ENCODE results near the gene LNX2. TPM values are rescaled to one million over a fixed set of nuclear protein-coding genes. Genes with fewer than 3 reads are reported as not detected.

Gene LNX2
- total RNA-seq, 3 donors from 2014 or later: 5.9 to 19.3 (median 19.2) TPM

DNA sequence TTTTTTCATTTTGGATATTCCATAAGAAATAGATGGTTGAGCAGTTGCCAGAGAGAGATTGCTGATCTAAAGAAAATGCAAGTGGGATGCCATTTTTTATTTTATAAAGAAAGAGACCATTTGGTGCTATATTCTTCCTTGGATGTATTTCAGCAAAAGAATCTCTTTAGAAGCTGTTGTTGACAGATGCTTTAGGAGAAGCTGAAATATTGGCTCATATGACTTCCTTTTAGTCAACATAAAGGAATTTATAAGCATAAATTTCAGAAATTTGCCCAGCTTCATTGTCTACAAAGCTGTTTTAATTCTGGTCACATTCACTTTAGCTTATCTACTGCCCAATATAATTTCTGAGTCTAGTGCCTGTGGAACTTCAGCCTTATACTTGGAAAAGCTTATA lies 38.2 kb upstream of the LNX2 start:
- H3K27ac ChIP-seq: no peak overlapping the region
- TF ChIP-seq POLR2A (IDR thresholded peaks at IDR 0.05): no peak
- TF ChIP-seq POLR2AphosphoS5 (IDR thresholded peaks at IDR 0.05): no peak
- TF ChIP-seq CTCF (IDR thresholded peaks at IDR 0.05): no peak
- H3K4me3 ChIP-seq: no peak overlapping the region
- H3K36me3 ChIP-seq: no peaks in the 10 kb centered on the region
- no peaks in the 10 kb centered on the region for H3K4me1 ChIP-seq
- DNase-seq (ENCODE audit: low spot score in 2 of 2): no peak
- no peaks in the 10 kb centered on the region for H3K9me3 ChIP-seq
- intact Hi-C loops (cut with DNase I; ENCODE audit: low total_unique reads): no loop called here
- no peaks in the 10 kb centered on the region for H3K27me3 ChIP-seq

DNA sequence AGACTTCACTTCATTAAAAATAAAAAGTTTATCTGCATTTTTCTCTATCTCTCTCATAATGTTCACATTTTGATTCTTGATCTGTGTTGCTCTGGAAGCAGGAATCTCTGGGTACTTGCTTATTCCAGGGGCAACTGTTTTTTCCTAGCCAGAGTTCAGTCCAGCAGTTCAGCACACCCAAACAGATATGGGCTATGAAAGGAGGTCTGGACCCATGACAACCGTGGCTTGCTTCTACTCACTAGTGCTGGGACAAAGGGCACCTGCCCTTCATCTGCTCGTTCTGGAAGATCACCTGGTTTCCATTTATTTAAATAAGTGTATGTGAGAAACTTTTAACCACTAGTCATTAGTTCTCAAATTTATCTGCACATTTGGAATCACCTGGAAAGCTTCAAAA lies 37.4 kb upstream of the LNX2 start:
- Histone ChIP-seq H3K36me3 (no peaks in the 10 kb centered on the region), H3K27me3 (no peaks in the 10 kb centered on the region), H3K4me1 (no peaks in the 10 kb centered on the region), H3K9me3 (no peaks in the 10 kb centered on the region), H3K27ac (no peak overlapping the region), H3K4me3 (no peak overlapping the region)
- no peak for TF ChIP-seq POLR2AphosphoS5 (IDR thresholded peaks at IDR 0.05)
- no peak for TF ChIP-seq CTCF (IDR thresholded peaks at IDR 0.05)
- no peak for TF ChIP-seq POLR2A (IDR thresholded peaks at IDR 0.05)
- intact Hi-C loops (cut with DNase I; ENCODE audit: low total_unique reads): no loop called here
- DNase-seq (ENCODE audit: low spot score in 2 of 2): no peak

GRCh38 chr13:27654816-27655215 lies 34.5 kb upstream of the LNX2 start:
- Histone ChIP-seq H3K4me1 (no peaks in the 10 kb centered on the region), H3K27ac (no peak overlapping the region), H3K4me3 (no peak overlapping the region), H3K9me3 (peaks cover 0 to 10% of the 10 kb centered on the region in 2 donors), H3K27me3 (no peaks in the 10 kb centered on the region), H3K36me3 (peaks cover 3% of the 10 kb centered on the region)
- no peak for DNase-seq (ENCODE audit: low spot score in 2 of 2)
- TF ChIP-seq CTCF (IDR thresholded peaks at IDR 0.05): no peak
- TF ChIP-seq POLR2A (IDR thresholded peaks at IDR 0.05): no peak
- no peak for TF ChIP-seq POLR2AphosphoS5 (IDR thresholded peaks at IDR 0.05)
- intact Hi-C loops (cut with DNase I; ENCODE audit: low total_unique reads): no loop called here

DNA sequence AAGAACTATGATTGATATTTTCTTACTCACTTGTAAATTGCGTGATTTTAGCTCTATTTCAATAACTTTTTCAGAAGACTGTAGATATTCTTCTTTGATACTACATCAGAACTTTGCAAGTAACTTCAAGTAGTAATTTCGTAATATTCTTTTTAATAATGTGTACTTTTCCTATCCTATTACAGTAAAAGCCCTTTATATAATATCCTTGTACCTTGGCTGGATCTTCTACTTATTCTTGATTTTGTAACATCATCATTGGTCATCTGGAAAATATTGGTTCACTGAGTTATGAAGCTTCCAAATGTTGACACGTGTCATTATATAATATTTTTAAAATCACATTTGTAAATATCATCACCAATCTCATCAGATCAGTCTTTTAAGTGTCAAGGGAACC lies 33.7 kb upstream of the LNX2 start:
- peaks cover 0 to 10% of the 10 kb centered on the region in 2 donors for H3K9me3 ChIP-seq
- TF ChIP-seq CTCF (IDR thresholded peaks at IDR 0.05) (no peak), POLR2A (IDR thresholded peaks at IDR 0.05) (no peak), POLR2AphosphoS5 (IDR thresholded peaks at IDR 0.05) (no peak)
- no peaks in the 10 kb centered on the region for H3K27me3 ChIP-seq
- H3K4me1 ChIP-seq: no peaks in the 10 kb centered on the region
- no peak for DNase-seq (ENCODE audit: low spot score in 2 of 2)
- intact Hi-C loops (cut with DNase I; ENCODE audit: low total_unique reads): no loop called here
- H3K27ac ChIP-seq: no peak overlapping the region
- H3K4me3 ChIP-seq: no peak overlapping the region
- H3K36me3 ChIP-seq: peaks cover 6% of the 10 kb centered on the region

GRCh38 chr13:27650312-27650711 lies 30.0 kb upstream of the LNX2 start:
- H3K36me3 ChIP-seq: peaks cover 6% of the 10 kb centered on the region
- H3K4me3 ChIP-seq: no peak overlapping the region
- TF ChIP-seq POLR2AphosphoS5 (IDR thresholded peaks at IDR 0.05) (no peak), CTCF (IDR thresholded peaks at IDR 0.05) (no peak), POLR2A (IDR thresholded peaks at IDR 0.05) (no peak)
- H3K9me3 ChIP-seq: peaks cover 0 to 10% of the 10 kb centered on the region in 2 donors
- intact Hi-C loops (cut with DNase I; ENCODE audit: low total_unique reads): no loop called here
- H3K4me1 ChIP-seq: no peaks in the 10 kb centered on the region
- no peak for DNase-seq (ENCODE audit: low spot score in 2 of 2)
- H3K27ac ChIP-seq: no peak overlapping the region
- H3K27me3 ChIP-seq: no peaks in the 10 kb centered on the region

All from breast epithelium (tissue), 4 donors.